GM12878 (cell line): ENCODE results near the gene IRF4.

Source experiments
- EED ChIP-seq: sonication (generic); IDR thresholded peaks from 2 replicates; pipeline ENCODE4 v1.6.1; 2016; ENCODE audit warnings: antibody characterized with exemption, low read depth
- IKZF1 ChIP-seq: fragments of 450-650 bp; conservative IDR thresholded peaks from 2 replicates; pipeline ENCODE4 v1.6.1; 2017; ENCODE audit warnings: antibody characterized with exemption, mild to moderate bottlenecking
- RAD51 ChIP-seq: fragments of 450-650 bp; IDR thresholded peaks from 2 replicates; pipeline ENCODE4 v1.6.1; 2016; ENCODE audit warnings: moderate library complexity, mild to moderate bottlenecking, inconsistent platforms
- SRF ChIP-seq, 2 experiments: IDR thresholded peaks; 2 replicates each; pipeline ENCODE4 v1.6.1; 2011; ENCODE audit warnings: low read depth in 2 of 2, low read length in 2 of 2, mild to moderate bottlenecking in 1 of 2, moderate library complexity in 1 of 2
- TF ChIP-seq, protein P1 (sequence below), 3 experiments: IDR thresholded peaks in 2 of 3; conservative IDR thresholded peaks in 1 of 3; 2 replicates each; pipeline ENCODE4 v1.5.1; 2011; ENCODE audit warnings: low read depth in 3 of 3, low read length in 3 of 3, mild to moderate bottlenecking in 3 of 3, control low read depth in 2 of 3, moderate library complexity in 2 of 3, inconsistent platforms in 1 of 3, mixed read lengths in 1 of 3; ENCODE audit not compliant: control insufficient read depth in 2 of 3, insufficient read depth in 1 of 3; ENCODE audit errors: extremely low read depth in 1 of 3

DNA sequence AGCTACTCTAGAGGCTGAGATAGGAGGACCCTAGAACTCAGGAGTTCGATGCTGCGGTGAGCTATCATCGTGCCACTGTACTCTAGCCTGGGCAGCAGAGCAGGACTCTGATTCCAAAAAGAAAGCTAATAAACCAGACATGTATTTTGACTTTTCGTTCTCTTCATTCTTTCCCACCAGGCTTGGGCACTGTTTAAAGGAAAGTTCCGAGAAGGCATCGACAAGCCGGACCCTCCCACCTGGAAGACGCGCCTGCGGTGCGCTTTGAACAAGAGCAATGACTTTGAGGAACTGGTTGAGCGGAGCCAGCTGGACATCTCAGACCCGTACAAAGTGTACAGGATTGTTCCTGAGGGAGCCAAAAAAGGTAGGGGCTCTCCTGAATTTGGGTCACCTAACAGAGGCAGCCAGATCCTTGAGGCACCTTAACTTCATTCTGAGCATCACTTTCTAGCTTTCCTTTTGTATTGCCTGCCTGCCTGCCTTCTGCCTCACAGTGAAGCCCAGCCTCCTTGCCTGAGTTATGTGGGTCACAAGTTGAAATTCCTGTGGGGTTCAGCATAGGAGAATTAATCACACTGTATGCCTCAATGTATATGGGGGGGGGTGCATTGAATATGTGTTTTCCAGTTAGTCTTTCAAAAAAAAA is 3.2 kb downstream of the IRF4 start:
- TF ChIP-seq SRF (IDR thresholded peaks at IDR 0.05; ENCODE audit: low read depth in 2 of 2, low read length in 2 of 2) (no peak), RAD51 (no peak), EED (no peak), IKZF1 (no peak)
- TF ChIP-seq, protein P1, sequence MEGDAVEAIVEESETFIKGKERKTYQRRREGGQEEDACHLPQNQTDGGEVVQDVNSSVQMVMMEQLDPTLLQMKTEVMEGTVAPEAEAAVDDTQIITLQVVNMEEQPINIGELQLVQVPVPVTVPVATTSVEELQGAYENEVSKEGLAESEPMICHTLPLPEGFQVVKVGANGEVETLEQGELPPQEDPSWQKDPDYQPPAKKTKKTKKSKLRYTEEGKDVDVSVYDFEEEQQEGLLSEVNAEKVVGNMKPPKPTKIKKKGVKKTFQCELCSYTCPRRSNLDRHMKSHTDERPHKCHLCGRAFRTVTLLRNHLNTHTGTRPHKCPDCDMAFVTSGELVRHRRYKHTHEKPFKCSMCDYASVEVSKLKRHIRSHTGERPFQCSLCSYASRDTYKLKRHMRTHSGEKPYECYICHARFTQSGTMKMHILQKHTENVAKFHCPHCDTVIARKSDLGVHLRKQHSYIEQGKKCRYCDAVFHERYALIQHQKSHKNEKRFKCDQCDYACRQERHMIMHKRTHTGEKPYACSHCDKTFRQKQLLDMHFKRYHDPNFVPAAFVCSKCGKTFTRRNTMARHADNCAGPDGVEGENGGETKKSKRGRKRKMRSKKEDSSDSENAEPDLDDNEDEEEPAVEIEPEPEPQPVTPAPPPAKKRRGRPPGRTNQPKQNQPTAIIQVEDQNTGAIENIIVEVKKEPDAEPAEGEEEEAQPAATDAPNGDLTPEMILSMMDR (IDR thresholded peaks at IDR 0.05 in 2 of 3, conservative IDR thresholded peaks at IDR 0.05 in 1 of 3; ENCODE audit: control insufficient read depth in 2 of 3, extremely low read depth in 1 of 3, insufficient read depth in 1 of 3, low read depth in 3 of 3, low read length in 3 of 3) = no peak
